GM18873 (cell line): ENCODE measurements around the gene SEL1L.
"Not testable (repeated sequence)": the region's sequence is repeated elsewhere in the genome, so short reads cannot be mapped to it uniquely, and the experiment has no call there.

Experiments used
- ATAC-seq: cut with Tn5 transposase; IDR thresholded peaks from one replicate; pipeline ENCODE4 v1.9.1; 2021; ENCODE audit warnings: mild to moderate bottlenecking, moderate library complexity, moderate number of reproducible peaks; ENCODE audit not compliant: unreplicated experiment, low FRiP score

SEL1L gene

GRCh38 chr14:81529391-81529790 lies 4.3 kb downstream of the SEL1L start:
- no peak for ATAC-seq

DNA sequence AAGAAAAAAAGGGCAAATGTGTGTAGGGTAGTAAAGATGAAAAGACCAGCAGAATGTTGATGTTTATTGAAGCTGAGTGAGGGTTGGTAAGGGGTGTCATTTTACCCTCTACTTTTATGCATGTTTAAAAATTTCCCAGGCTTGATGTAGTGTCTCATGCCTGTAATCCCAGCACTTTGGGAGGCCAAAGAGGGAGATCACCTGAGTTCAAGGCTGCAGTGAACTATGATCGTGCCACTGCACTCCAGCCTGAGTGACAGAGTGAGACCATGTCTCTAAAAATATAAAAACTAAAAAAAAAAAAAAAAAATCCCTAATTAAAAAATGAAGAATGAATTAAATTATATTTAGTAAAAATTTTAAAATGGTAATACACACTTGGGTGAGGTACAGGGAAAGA lies 8.5 kb downstream of the SEL1L start:
- ATAC-seq, result no peak

GRCh38 chr14:81523616-81524015 lies 10.0 kb downstream of the SEL1L start:
- ATAC-seq, result no peak

DNA sequence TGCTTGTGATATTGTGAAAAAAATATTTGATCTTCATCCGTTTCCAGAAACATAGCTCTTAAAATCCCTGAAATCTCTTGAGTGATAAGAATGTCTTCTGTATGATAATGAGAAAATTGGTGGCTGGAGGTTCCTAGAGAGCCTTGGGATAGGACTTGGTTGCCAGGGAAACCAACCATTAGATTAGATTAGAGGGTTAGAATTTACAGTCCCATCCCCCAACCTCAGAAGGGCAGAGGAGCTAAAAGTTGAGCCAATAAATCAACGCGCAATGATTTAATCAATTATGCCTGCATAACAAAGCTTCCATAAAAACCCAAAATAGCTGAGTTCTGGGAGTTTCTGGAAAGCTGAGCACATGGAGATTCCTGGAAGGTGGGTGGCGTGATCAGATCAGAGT lies 10.6 kb downstream of the SEL1L start:
- ATAC-seq, result no peak

GRCh38 chr14:81521356-81521755 lies 12.3 kb downstream of the SEL1L start:
- ATAC-seq, result no peak

DNA sequence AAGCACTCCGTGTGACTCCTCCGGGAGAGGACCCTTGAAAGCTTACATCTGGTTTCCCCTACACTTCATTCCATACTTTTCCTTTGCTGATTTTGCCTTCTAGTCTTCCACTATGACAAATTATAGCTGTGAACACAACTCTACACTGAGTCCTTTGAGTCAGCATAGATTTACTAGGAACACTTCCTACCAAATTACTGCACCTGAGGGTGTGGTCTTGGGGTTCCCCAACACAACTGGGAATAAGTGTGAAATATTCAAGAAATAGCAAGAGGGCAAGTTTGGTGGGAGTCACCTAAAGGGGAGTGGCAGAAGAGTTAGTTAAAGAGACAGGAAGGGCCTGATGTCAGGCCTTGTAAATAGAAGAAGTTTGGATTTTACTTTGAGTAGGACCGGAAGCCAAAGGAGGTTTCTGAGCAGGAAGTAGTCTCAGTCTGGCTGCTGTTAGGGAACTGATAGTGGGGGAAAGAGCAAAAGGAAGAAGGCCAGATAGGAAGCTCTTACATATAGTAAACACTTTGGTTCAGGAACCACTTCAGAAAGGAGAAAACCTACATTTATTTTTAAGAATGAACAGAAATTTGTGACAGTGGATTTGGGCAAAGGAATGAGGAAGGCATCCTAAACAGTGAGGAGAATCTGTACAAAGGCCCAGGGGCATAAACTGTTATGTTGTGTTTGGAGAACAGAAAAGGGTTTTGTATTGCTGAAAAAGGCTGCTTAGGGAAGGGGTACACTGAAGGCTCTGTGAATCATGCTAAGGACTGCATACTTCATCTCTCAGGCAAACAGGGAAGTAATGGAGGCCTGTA lies 14.2 kb downstream of the SEL1L start:
- peak; percentile 76 for ATAC-seq

GRCh38 chr14:81517798-81518398 lies 15.8 kb downstream of the SEL1L start:
- no peak for ATAC-seq

DNA sequence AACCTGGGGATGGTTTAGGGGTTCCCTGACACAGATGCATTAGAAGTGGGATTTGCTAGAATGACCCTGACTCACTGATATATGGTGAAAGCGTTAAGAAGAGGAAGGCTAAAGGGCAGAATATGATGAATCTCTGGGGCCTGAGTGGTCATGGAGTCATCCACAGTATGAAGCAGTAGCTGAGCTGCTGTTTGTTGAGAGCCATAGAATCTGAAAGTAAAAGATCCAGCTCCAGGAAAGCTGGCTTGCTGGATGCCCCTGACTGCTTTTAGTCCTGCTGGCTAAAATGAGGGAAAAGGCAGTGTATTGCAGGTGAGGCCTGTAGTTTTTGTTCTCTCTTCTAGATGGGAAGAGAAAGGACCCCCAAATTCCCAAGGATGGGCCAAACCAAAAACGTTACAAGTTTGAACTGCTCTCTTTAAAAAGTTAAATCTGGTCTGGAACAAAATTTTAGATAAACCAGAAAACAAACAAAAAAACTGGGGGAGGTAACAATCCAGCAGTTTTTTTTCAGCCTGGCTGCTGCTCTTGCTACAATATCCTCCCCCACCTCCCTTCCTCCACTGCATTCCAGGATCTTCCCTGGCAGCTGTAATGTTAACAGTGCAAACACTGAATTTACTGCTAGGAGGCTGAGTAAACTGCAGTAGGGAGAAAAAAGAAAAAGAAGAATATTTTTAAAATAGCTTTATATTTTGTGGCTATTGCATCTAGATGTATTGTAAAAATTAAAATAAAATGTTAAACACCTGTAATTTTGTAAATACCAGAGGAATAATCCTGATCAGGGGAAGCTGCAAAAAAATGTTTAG lies 16.5 kb downstream of the SEL1L start:
- no peak for ATAC-seq

- ATAC-seq, result not testable (repeated sequence)
These were observed 17.7 kb downstream of the SEL1L start for GRCh38 chr14:81515927-81516326.

DNA sequence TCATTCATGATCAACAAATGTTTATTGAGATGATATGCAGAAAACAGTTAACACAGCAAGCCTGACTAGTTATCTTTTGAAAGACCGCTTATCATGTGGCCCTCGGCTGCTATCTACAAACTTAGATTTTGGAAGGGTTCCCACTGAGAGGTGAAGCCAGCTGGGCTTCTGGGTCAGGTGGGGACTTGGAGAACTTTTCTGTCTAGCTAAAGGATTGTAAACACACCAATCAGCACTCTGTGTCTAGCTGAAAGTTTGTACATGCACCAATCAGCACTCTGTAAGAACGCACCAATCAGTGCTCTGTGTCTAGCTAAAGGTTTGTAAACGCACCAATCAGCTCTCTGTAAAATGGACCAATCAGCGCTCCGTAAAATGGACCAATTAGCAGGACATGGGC lies 20.8 kb downstream of the SEL1L start:
- ATAC-seq, result not testable (repeated sequence)

DNA sequence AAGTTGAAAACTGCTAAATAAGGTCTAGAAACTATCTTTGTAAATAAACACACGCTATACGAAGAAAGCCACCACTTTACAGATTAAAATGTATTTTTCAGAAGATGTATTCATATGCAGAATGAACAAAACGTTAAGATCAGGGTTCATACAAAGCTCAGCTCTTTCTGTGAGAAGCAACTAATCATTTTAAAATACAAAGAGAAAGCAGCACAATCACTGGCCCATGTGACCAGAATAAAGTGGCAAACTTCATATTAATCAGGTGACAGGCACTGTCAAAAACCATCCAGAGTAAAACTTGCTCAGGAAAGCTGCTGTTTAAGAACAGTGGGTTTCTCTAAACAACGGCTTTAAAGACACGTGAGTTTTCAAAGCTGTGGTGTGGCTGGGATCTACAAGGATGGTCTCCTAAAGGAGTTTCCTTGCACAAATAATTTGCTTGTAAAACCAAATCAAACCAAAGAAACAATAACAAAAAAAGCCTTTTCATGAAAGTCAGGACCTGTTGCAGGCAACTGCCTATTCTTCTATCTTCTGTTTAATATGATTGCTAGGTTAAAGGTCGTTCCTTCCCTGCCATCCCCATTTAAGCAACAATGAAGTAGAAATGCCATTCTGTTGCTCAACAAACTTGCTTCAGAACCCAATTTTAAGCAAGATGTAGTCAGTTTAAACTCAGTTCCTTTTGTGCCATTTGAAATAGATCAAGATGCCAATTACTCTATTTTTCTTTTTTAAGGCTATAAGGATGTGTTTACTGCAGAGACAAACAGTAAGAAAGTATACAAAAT lies 22.3 kb downstream of the SEL1L start:
- ATAC-seq, result no peak

GRCh38 chr14:81509838-81510452 lies 23.7 kb downstream of the SEL1L start:
- ATAC-seq, result no peak

DNA sequence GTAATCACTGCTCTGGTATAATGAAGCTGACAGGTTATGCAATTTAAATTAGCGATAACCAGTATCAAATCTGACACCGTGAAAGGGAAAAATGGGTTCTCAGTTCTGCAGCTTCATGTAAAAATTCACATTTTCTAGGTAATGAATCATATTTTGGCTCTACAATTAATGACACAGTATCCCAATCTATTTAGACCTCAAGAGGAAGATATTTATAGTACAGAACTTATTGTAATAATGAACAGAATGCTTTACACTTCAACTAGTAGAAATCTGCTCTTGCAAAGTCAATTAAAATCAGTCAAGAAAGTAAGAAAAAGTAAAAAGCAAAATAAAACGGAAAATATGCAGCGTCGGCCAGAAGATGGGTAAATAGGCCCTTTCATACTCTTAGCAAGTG lies 24.3 kb downstream of the SEL1L start:
- ATAC-seq, result no peak

- no peak for ATAC-seq
These were observed 27.2 kb downstream of the SEL1L start for GRCh38 chr14:81506487-81506886.

DNA sequence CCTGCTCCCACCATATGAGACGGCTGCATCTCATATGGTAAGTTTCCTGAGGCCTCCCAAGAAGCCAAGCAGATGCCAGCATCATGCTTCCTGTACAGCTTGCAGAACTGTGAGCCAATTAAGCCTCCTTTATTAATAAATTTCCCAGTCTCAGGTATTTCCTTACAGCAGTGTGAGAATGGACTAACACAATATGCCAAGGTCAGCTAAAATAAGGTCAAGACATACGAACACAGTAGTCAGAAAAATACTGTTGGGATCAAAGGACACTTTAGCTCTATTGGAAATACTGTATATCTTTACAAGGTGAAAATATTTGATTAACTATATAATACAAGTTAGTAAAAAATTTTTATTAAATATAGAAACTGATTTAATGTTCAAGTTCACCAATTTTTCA lies 28.8 kb downstream of the SEL1L start:
- no peak for ATAC-seq

DNA sequence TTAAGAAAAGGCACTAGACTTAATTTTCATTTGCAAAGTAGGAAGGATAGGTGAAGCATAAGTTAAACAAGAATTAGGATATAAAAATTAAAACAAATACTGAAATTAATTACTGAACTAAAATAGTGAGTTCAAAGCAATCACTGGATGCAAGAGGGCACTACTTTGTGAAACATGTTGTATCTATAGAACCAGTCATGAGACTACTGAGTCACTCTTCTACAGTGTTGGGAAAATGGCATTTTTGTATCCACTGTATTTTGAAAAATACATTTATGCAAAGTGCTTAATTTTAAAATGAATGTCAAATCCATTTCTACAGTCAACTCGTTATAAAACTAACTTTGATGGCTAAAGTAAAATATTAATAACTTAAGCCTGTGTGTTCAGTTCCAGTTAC lies 47.9 kb downstream of the SEL1L start:
- ATAC-seq, result no peak

DNA sequence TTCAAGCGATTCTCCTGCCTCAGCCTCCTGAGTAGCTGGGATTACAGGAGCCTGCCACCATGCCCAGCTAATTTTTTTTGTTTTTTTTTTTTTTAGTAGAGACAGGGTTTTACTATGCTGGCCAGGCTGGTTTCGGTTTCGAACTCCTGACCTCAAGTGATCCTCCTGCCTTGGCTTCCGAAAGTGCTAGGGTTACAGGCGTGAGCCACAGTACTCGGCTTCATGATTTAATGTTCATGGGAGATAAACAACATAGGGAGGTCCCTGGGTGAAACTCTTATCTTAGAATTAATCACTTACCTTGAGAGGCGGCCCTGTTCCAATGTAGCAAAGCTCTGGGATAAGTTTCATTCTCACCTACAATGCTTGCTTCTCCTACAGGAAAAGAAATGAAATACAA lies 48.3 kb downstream of the SEL1L start:
- ATAC-seq, result peak; percentile 81

- no peak for ATAC-seq
These were observed 49.5 kb downstream of the SEL1L start for GRCh38 chr14:81484120-81484519.

DNA sequence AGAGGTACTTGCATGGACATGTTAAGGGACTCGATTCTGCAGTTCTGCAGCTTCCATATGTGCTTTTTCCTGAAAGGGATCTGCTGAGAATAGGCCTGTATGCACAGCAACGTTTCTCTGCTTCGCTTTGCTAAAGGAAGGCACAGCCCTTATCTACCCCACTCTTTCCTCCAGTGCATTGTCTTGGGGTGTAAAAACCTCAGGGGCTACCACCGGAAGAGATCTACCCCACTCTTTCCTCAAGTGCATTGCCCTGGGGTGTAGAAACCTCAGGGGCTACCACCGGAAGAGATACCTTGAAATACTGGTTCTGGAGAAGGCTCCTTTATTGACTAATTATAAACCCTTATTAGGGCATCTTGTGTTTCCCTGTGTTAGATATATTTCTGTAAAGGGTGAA lies 52.9 kb downstream of the SEL1L start:
- ATAC-seq, result no peak

- no peak for ATAC-seq
These were observed 55.2 kb downstream of the SEL1L start for GRCh38 chr14:81478446-81478845.
